Breast epithelium (tissue), 4 donors: ENCODE measurements around the gene AVPI1. TPM values are rescaled to one million over a fixed set of nuclear protein-coding genes. Genes with fewer than 3 reads are reported as not detected.

Experiments
- DNase-seq, 2 donors: peaks; one replicate each; pipeline ENCODE4 v3.0.0-alpha.2; 2019; ENCODE audit warnings: low spot score in 2 of 2
- H3K27ac ChIP-seq, 2 donors: fragments of 200-600 bp; sonication (generic) in 1 of 2; one replicate each; pipeline ENCODE4 v1.5.1; 2016 to 2019; ENCODE audit warnings: mild to moderate bottlenecking in 1 of 2
- H3K27me3 ChIP-seq, 2 donors: fragments of 200-600 bp; sonication (generic) in 1 of 2; one replicate each; pipeline versions ENCODE4 v1.5.1 to v1.6.0; 2017 to 2019; ENCODE audit warnings: control low read depth in 1 of 2, mild to moderate bottlenecking in 1 of 2
- H3K36me3 ChIP-seq: fragments of 200-600 bp; one replicate; pipeline ENCODE4 v1.5.1; 2019
- H3K4me1 ChIP-seq, 2 donors: fragments of 200-600 bp; sonication (generic); one replicate each; pipeline ENCODE4 v1.5.1; 2016 to 2019; ENCODE audit warnings: control low read depth in 1 of 2
- H3K4me3 ChIP-seq, 3 donors: fragments of 200-600 bp; sonication (generic); 1 replicate in 2 of 3; 2 replicates in 1 of 3; pipeline ENCODE4 v1.5.1; 2016 to 2019; ENCODE audit warnings: mild to moderate bottlenecking in 3 of 3, moderate library complexity in 2 of 3
- H3K9me3 ChIP-seq, 2 donors: fragments of 200-600 bp; sonication (generic) in 1 of 2; one replicate each; pipeline ENCODE4 v1.5.1; 2016 to 2019; ENCODE audit warnings: control low read depth in 1 of 2
- CTCF ChIP-seq, 3 donors: fragments of 450-650 bp; IDR thresholded peaks; one replicate each; pipeline ENCODE4 v1.5.1; 2016 to 2017; ENCODE audit warnings: antibody characterized with exemption in 3 of 3, mild to moderate bottlenecking in 3 of 3, moderate library complexity in 3 of 3
- POLR2A ChIP-seq: fragments of 450-650 bp; IDR thresholded peaks from one replicate; pipeline ENCODE4 v1.6.1; 2016; ENCODE audit warnings: antibody characterized with exemption, mild to moderate bottlenecking, moderate library complexity
- POLR2AphosphoS5 ChIP-seq, 3 donors: sonication (generic); formaldehyde crosslinking; IDR thresholded peaks; one replicate each; pipeline ENCODE4 v1.6.1; 2017; ENCODE audit warnings: antibody characterized with exemption in 3 of 3
- intact Hi-C: fragments of 100-400 bp; cut with DNase I; formaldehyde crosslinking; loops from one replicate; pipeline ENCODE4 v1.15.1; 2023; ENCODE audit warnings: low total_unique reads
- total RNA-seq, 3 donors: library from RNA; depleted of rRNA; stranded (reverse); fragments of >200 nt; gene quantifications; one replicate each; pipeline ENCODE4 v1.1.0, GENCODE V29; 2016

Gene AVPI1
- total RNA-seq, 3 donors from 2014 or later: 23.9 to 42.4 (median 39.0) TPM

- Histone ChIP-seq H3K4me1 (no peaks in the 10 kb centered on the region), H3K4me3 (no peak overlapping the region), H3K27ac (no peak overlapping the region), H3K9me3 (no peaks in the 10 kb centered on the region), H3K36me3 (no peaks in the 10 kb centered on the region), H3K27me3 (no peaks in the 10 kb centered on the region)
- intact Hi-C loops: no loop called here
- TF ChIP-seq POLR2A: no peak
- no peak for TF ChIP-seq POLR2AphosphoS5 (IDR thresholded peaks at IDR 0.05)
- no peak for TF ChIP-seq CTCF (IDR thresholded peaks at IDR 0.05)
- DNase-seq: no peak
Measured at GRCh38 chr10:97667463-97667862, 19.6 kb downstream of the AVPI1 start.

GRCh38 chr10:97666992-97667391 lies 20.0 kb downstream of the AVPI1 start:
- no peaks in the 10 kb centered on the region for H3K4me1 ChIP-seq
- no peaks in the 10 kb centered on the region for H3K27me3 ChIP-seq
- no peak for DNase-seq
- TF ChIP-seq CTCF (IDR thresholded peaks at IDR 0.05) (no peak), POLR2A (no peak), POLR2AphosphoS5 (IDR thresholded peaks at IDR 0.05) (no peak)
- H3K9me3 ChIP-seq: no peaks in the 10 kb centered on the region
- H3K36me3 ChIP-seq: no peaks in the 10 kb centered on the region
- intact Hi-C loops: no loop called here
- H3K27ac ChIP-seq: no peak overlapping the region
- H3K4me3 ChIP-seq: no peak overlapping the region

GRCh38 chr10:97664282-97664850 lies 22.7 kb downstream of the AVPI1 start:
- Histone ChIP-seq H3K4me3 (no peak overlapping the region), H3K27ac (no peak overlapping the region), H3K36me3 (no peaks in the 10 kb centered on the region), H3K4me1 (no peaks in the 10 kb centered on the region), H3K9me3 (no peaks in the 10 kb centered on the region), H3K27me3 (no peaks in the 10 kb centered on the region)
- TF ChIP-seq POLR2A (no peak), CTCF (IDR thresholded peaks at IDR 0.05) (no peak), POLR2AphosphoS5 (IDR thresholded peaks at IDR 0.05) (no peak)
- DNase-seq: no peak
- intact Hi-C loops: no loop called here

- intact Hi-C loops: no loop called here
- Histone ChIP-seq H3K27me3 (no peaks in the 10 kb centered on the region), H3K9me3 (no peaks in the 10 kb centered on the region), H3K4me3 (no peak overlapping the region), H3K4me1 (no peaks in the 10 kb centered on the region), H3K27ac (no peak overlapping the region), H3K36me3 (peaks cover 6% of the 10 kb centered on the region)
- TF ChIP-seq CTCF (IDR thresholded peaks at IDR 0.05) (no peak), POLR2A (no peak), POLR2AphosphoS5 (IDR thresholded peaks at IDR 0.05) (no peak)
- no peak for DNase-seq
Measured at GRCh38 chr10:97659589-97659988, 27.5 kb downstream of the AVPI1 start.

GRCh38 chr10:97656777-97657176 lies 30.3 kb downstream of the AVPI1 start:
- no peak for TF ChIP-seq POLR2A

GRCh38 chr10:97651773-97652172 lies 35.3 kb downstream of the AVPI1 start:
- no peak for DNase-seq
- Histone ChIP-seq H3K27ac (no peak overlapping the region), H3K27me3 (no peaks in the 10 kb centered on the region), H3K4me3 (no peak overlapping the region), H3K36me3 (peaks cover 3% of the 10 kb centered on the region), H3K9me3 (no peaks in the 10 kb centered on the region), H3K4me1 (no peaks in the 10 kb centered on the region)
- TF ChIP-seq POLR2AphosphoS5 (IDR thresholded peaks at IDR 0.05) (no peak), POLR2A (no peak), CTCF (IDR thresholded peaks at IDR 0.05) (no peak)
- intact Hi-C loops: no loop called here

More at GRCh38 chr10:97656777-97657176, 30.3 kb downstream of the AVPI1 start:
- peaks cover 6% of the 10 kb centered on the region for H3K36me3 ChIP-seq
- intact Hi-C loops: no loop called here
- H3K27me3 ChIP-seq: no peaks in the 10 kb centered on the region
- no peaks in the 10 kb centered on the region for H3K4me1 ChIP-seq
- no peaks in the 10 kb centered on the region for H3K9me3 ChIP-seq
- DNase-seq: no peak
- H3K27ac ChIP-seq: no peak overlapping the region
- no peak overlapping the region for H3K4me3 ChIP-seq
